Esophagus (tissue), 2 donors: ENCODE measurements around the gene MPRIP. TPM values are rescaled to one million over a fixed set of nuclear protein-coding genes. Genes with fewer than 3 reads are reported as not detected.

Source experiments
- H3K27ac ChIP-seq, 2 donors: one replicate each; pipeline ENCODE4 v1.5.1; 2013; ENCODE audit warnings: low read depth in 2 of 2, mild to moderate bottlenecking in 2 of 2, inconsistent platforms in 1 of 2, low read length in 1 of 2, moderate library complexity in 1 of 2
- H3K27me3 ChIP-seq, 2 donors: one replicate each; pipeline ENCODE4 v1.6.1; 2013; ENCODE audit warnings: low read length in 2 of 2, control low read depth in 1 of 2, mild to moderate bottlenecking in 1 of 2; ENCODE audit not compliant: insufficient read depth in 2 of 2, control insufficient read depth in 1 of 2
- H3K36me3 ChIP-seq, 2 donors: one replicate each; pipeline ENCODE4 v1.6.1; 2013; ENCODE audit warnings: low read length in 1 of 2; ENCODE audit not compliant: control insufficient read depth in 2 of 2, insufficient read depth in 2 of 2
- H3K4me1 ChIP-seq, 2 donors: one replicate each; pipeline ENCODE4 v1.6.1; 2013; ENCODE audit warnings: low read length in 1 of 2; ENCODE audit not compliant: control insufficient read depth in 2 of 2, insufficient read depth in 2 of 2
- H3K4me3 ChIP-seq, 2 donors: one replicate each; pipeline ENCODE4 v1.5.1; 2013; ENCODE audit warnings: low read length in 2 of 2, mild to moderate bottlenecking in 2 of 2, low read depth in 1 of 2, moderate library complexity in 1 of 2
- H3K9me3 ChIP-seq, 2 donors: one replicate each; pipeline ENCODE4 v1.6.1; 2013; ENCODE audit warnings: mild to moderate bottlenecking in 2 of 2, low read depth in 1 of 2, low read length in 1 of 2, moderate library complexity in 1 of 2; ENCODE audit not compliant: control insufficient read depth in 2 of 2, insufficient read depth in 1 of 2
- WGBS, 2 donors: extraction: QIAGEN DNeasy Blood & Tissue Kit; methylation state at CpG; one replicate each; pipeline ENCODE4 v1.1.7; 2013; 5-methylcytosine and 5-hydroxymethylcytosine counted together
- polyA plus RNA-seq, 2 donors: library from polyadenylated mRNA; stranded (reverse); fragments of 200-250 nt; gene quantifications; one replicate each; pipeline ENCODE4 v1.2.3, GENCODE V29; 2013
- donor health status: healthy with polysubstance abuse.
- donor health status: Bipolar disorder and iron deficiency.

The MPRIP gene
- polyA plus RNA-seq, 2 donors: 122 to 226 TPM

DNA sequence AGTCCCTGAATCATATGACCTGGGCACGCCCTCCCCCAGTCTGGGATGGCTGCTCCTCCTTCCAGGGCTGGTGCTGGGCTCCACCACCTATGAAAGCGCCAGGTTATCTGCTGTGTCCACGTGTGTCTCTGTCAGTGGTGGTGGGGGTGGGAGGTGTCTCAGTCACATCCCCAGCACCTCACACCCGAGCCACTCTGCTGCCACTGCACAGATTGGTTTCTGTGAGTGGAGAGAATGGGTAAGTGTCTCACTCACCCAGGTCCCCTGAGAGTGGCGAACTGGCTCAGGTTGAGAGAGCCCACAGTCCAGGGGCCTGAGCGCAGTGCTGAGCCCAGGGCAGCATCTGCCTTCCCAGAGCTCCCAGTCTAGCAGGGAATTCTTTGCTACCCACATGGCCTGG, 84.9 kb downstream of the MPRIP start:
- WGBS, 2 donors: 87 to 88% methylated on average over 6 of the region's 6 CpGs
- no peaks in the 10 kb centered on the region for H3K27me3 ChIP-seq
- H3K36me3 ChIP-seq: peaks cover 11 to 51% of the 10 kb centered on the region in 2 donors
- no peaks in the 10 kb centered on the region for H3K9me3 ChIP-seq
- peaks cover 0 to 12% of the 10 kb centered on the region in 2 donors for H3K4me1 ChIP-seq
- no peak overlapping the region for H3K27ac ChIP-seq
- no peak overlapping the region for H3K4me3 ChIP-seq

DNA sequence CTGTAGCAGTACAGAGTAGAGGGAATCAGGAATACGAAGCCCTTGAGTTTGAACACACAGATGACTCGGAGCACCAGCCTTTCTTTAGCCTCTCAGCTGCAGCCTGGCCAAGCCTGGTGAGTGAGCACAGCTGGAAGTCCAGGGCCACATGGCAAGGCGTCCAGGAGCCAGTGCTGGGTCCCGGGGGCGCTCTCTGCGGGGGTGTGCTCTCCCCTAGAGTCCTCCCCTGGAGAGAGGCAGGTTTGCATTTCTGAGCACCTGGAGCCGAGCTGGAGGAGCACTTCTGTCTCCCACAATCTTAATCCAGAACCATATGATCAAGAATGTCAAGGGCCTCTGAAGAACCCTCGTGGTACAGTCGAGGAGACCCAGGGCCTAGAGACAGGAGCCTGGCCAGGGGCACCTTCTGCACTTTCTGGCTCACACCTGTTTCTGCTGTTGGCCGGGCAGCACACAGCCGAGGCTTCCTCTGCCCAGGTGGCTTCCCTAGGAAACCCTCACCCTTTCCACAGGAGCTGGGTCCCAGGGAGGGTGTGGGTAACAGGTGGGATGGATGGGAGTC, 85.6 kb downstream of the MPRIP start:
- Histone ChIP-seq H3K27ac (no peak overlapping the region), H3K9me3 (no peaks in the 10 kb centered on the region), H3K27me3 (no peaks in the 10 kb centered on the region), H3K4me1 (peaks cover 0 to 12% of the 10 kb centered on the region in 2 donors), H3K4me3 (no peak overlapping the region), H3K36me3 (peaks cover 11 to 57% of the 10 kb centered on the region in 2 donors)
- WGBS, 2 donors: 80 to 85% methylated on average over 11 of the region's 11 CpGs

DNA sequence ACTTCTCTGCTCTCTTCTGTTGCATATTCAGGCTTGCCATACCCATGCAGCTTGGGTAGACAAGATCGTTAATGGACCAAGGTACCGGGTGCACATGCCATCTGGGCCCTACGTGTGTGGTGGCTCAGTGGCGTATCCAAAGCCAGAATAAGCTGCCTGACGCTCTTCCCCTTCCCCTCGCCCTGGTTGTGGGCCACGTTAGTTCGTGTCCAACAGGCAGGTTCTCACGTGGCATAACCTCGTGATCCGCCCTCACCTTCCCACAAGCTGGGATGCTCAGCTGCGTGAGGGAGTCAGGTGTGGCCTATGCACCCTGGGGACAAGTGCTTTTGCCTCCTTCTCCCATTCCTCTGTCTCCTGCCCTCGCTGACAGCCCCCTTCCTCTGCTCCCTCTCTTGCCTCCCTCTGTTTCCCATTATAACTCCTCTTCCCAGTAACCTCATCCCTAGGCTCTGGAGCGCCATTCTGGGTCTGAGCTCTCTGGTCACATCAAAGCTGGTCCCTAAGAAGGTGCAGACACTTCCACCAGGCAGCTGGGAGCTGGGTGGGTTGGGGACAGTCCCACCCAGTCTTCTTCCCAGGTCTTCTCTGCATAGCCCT, 86.3 kb downstream of the MPRIP start:
- no peaks in the 10 kb centered on the region for H3K9me3 ChIP-seq
- H3K27me3 ChIP-seq: no peaks in the 10 kb centered on the region
- H3K4me1 ChIP-seq: peaks cover 0 to 13% of the 10 kb centered on the region in 2 donors
- 85 to 86% methylated on average over 14 of the region's 14 CpGs for WGBS, 2 donors
- no peak overlapping the region for H3K27ac ChIP-seq
- H3K36me3 ChIP-seq: peaks cover 18 to 61% of the 10 kb centered on the region in 2 donors
- H3K4me3 ChIP-seq: no peak overlapping the region

DNA sequence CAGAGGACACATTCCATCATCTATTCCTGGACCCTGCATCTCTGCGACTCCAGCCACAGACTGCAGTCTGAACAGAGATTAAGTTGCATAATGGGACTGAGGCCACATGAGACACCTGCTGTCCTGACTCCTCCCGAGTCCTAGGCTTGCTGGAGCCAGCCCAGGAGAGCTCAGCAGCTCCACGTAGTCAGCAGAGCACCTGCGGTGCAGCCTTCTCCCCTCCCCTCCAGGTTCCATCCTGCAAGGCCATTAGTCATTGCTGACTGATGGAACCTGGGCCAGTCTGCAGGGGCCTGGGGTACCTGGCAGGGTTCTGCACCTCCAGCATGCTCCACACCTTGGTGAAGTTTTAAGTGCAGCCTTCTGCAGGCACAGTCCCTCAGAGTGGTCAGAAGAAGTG, 87.2 kb downstream of the MPRIP start:
- 46 to 55% methylated on average over 4 of the region's 4 CpGs for WGBS, 2 donors
- H3K4me3 ChIP-seq: no peak overlapping the region
- H3K4me1 ChIP-seq: peaks cover 0 to 15% of the 10 kb centered on the region in 2 donors
- H3K27me3 ChIP-seq: no peaks in the 10 kb centered on the region
- H3K9me3 ChIP-seq: no peaks in the 10 kb centered on the region
- H3K27ac ChIP-seq: no peak overlapping the region
- peaks cover 24 to 69% of the 10 kb centered on the region in 2 donors for H3K36me3 ChIP-seq

DNA sequence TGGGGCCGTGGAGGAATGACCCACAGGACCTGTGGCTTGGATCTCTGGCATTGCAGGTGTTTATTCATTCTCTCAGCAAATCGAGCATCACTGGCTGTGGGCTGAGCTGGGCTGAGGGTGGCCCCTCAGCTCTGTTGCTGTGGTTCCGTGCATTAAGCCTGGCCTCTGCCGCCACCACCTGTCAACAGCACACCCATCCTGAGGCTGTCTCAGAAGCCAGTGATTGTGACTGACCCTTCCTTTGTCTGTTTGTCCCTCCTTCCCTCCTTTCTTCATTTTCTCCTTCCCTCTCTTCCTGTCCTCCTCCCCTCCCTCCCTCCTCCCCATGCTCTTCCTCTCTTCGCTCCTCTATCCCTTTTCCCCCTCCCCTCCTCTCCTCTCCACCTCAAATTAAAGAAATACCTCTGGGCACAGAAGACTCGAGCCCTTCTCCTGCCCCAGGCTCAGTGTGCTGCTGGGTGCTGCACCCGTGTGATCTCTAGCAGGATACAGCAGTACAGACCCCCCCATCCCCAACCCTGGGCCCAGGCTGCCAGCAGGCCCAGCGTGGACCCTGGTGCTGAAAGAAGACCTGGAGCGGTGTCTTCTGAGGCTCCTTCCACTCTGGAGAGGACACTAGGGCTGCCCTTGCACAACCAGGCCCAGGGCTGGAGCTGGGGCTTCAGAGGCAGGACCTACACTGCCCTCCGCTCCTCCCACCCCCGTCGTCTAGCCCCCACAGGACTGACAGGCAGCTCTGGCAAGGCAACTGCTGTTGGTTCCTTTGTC, 88.0 kb downstream of the MPRIP start:
- Histone ChIP-seq H3K4me1 (peaks cover 0 to 12% of the 10 kb centered on the region in 2 donors), H3K36me3 (peaks cover 27 to 73% of the 10 kb centered on the region in 2 donors), H3K27ac (no peak overlapping the region), H3K9me3 (no peaks in the 10 kb centered on the region), H3K4me3 (no peak overlapping the region), H3K27me3 (no peaks in the 10 kb centered on the region)
- 77 to 80% methylated on average over 12 of the region's 12 CpGs for WGBS, 2 donors

DNA sequence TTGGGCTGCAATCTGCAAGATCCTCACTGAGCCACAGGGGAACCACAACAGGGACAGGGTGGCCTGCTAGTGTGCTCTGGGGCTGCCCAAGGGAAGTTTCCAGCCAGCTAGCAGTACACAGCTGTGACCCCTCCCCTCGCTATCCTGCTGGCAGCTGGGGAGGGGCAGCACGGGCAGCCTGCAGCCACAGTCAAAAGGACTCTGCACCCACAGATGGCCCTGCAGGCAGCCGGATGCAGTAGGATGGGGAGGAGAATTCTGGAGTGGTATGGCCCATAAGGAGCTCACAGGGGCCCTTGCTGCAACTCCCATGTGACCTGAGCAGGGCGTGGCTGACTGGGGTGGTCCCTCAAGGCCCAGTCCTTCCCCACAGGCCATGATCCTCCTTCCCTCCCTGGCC, 89.6 kb downstream of the MPRIP start:
- peaks cover 27 to 84% of the 10 kb centered on the region in 2 donors for H3K36me3 ChIP-seq
- no peaks in the 10 kb centered on the region for H3K9me3 ChIP-seq
- no peaks in the 10 kb centered on the region for H3K27me3 ChIP-seq
- no peak overlapping the region for H3K27ac ChIP-seq
- no peak overlapping the region for H3K4me3 ChIP-seq
- H3K4me1 ChIP-seq: peaks cover 0 to 10% of the 10 kb centered on the region in 2 donors
- 79 to 86% methylated on average over 4 of the region's 4 CpGs for WGBS, 2 donors

DNA sequence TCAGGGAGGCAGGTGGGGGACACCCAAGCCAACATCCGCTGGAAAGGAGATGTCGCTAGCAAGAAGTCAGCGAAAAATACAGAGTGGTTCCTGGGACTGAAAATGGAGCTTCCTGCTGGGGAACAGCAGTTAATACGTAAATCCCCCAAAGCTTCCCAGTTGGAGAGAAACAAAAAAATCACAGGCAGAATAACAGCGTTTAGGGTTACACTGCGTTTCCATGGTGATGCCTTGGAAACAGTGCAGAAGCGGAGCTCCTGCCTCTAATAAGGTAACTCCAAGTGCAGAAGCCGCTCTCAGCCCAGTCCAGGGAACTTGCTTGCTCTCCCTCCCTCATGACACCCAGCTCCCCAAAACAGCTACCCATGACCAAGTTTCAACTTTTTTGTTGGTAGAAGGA, 90.5 kb downstream of the MPRIP start:
- no peak overlapping the region for H3K27ac ChIP-seq
- H3K27me3 ChIP-seq: no peaks in the 10 kb centered on the region
- H3K4me3 ChIP-seq: no peak overlapping the region
- H3K9me3 ChIP-seq: no peaks in the 10 kb centered on the region
- peaks cover 27 to 79% of the 10 kb centered on the region in 2 donors for H3K36me3 ChIP-seq
- WGBS, 2 donors: 90 to 93% methylated on average over 8 of the region's 8 CpGs
- peaks cover 0 to 8% of the 10 kb centered on the region in 2 donors for H3K4me1 ChIP-seq

DNA sequence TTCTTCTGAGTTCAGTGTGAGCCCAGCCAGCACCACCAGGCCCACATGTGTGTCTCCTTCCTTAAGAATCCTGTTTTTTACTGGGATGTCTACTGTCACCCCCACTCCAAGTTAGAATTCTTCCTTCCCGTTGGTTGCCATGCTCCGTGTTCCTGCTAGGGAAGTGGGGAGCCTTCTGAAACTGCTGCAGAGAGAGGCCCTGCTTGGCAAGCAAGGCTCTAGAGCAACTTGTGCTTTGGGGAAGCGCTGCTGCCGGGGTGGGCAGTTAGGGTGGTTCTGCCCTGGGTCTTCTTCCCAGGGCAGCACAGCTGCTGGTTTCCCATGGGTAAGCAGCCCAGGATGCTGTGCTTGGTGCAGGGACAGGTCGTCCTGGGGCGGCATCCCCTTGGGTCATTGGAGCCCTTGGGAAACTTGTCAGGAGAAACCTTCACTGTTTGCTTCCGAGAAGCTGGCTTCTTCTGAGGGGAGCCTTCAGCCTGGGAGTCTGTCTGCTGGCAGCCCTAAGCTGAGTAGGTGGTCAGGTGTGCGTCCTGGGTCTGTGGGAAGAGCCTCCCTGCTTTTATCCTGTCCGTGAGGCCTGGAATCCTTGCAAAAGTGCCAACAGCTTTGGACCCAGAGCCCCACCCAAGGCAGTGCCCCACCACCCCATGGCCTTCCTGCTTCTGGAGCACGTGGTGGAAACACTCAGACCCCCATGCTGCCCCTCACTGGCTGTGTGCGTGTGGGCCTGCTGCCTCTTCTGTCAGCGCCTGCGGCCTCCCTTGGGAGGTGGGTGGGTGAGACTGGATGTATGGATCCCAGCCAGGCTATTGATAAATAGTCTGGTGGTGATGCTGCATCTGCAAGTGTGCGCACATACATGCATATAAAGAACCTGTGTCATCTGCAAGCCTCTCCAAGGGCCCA, 92.0 kb downstream of the MPRIP start:
- 88 to 89% methylated on average over 14 of the region's 14 CpGs for WGBS, 2 donors
- H3K27me3 ChIP-seq: no peaks in the 10 kb centered on the region
- no peak overlapping the region for H3K4me3 ChIP-seq
- no peaks in the 10 kb centered on the region for H3K9me3 ChIP-seq
- H3K27ac ChIP-seq: no peak overlapping the region
- H3K36me3 ChIP-seq: peaks cover 34 to 78% of the 10 kb centered on the region in 2 donors
- peaks cover 0 to 6% of the 10 kb centered on the region in 2 donors for H3K4me1 ChIP-seq

DNA sequence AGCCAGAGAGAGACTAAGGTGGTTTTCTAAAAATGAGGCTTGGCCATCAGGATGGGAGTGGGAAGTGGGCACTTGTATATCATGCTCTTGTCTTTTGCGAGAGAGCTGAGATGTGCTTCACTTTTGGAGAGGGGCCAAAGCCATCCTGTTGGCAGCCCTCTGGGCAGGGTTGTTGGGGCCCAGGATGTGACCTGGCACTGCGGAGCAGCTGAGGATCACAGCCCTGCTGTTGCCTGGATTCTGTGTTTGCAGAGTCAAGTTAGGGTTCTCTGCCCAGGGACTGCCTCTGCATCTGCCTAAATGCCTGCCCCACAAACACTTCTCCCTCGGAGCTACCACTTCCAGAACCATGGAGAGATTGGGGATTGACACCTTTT, 92.7 kb downstream of the MPRIP start:
- WGBS, 2 donors: 69 to 74% methylated on average over 3 of the region's 3 CpGs
- no peak overlapping the region for H3K27ac ChIP-seq
- H3K27me3 ChIP-seq: no peaks in the 10 kb centered on the region
- peaks cover 37 to 72% of the 10 kb centered on the region in 2 donors for H3K36me3 ChIP-seq
- peaks cover 0 to 6% of the 10 kb centered on the region in 2 donors for H3K4me1 ChIP-seq
- H3K4me3 ChIP-seq: no peak overlapping the region
- H3K9me3 ChIP-seq: no peaks in the 10 kb centered on the region
